Esophagus muscularis mucosa (tissue), 3 donors: ENCODE data around the gene APOL2.

ENCODE experiments used
- POLR2A ChIP-seq: fragments of 450-650 bp; IDR thresholded peaks from one replicate; pipeline ENCODE4 v1.6.1; 2017; ENCODE audit warnings: antibody characterized with exemption, moderate library complexity, mild to moderate bottlenecking, low read depth
- TF ChIP-seq, protein P1 (sequence below), 3 experiments: fragments of 200-600 bp in 2 of 3; fragments of 450-650 bp in 1 of 3; sonication (generic) in 2 of 3; IDR thresholded peaks; one replicate each; pipeline ENCODE4 v1.5.1; 2017 to 2019; ENCODE audit warnings: antibody characterized with exemption in 3 of 3, mild to moderate bottlenecking in 2 of 3, moderate library complexity in 1 of 3

DNA sequence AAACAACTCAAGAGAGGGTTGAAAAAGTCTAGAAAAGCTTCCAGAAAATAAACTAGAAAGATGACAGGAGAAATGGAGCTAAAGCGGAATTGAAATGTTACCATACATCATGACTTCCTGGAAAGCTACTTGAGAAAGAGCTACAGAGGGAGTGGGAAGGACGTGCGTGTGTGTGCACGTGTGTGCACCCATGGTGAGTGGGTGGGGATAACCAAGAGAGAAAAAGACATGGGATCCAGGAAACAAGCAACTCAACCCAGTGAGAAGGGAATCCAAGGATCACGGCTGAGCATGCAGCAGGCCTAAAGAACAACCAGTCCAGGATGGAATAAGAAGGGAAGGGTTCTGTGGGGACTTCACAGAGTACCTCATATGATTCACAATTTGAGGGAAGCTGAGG lies 35.2 kb upstream of the APOL2 start:
- TF ChIP-seq, protein P1, sequence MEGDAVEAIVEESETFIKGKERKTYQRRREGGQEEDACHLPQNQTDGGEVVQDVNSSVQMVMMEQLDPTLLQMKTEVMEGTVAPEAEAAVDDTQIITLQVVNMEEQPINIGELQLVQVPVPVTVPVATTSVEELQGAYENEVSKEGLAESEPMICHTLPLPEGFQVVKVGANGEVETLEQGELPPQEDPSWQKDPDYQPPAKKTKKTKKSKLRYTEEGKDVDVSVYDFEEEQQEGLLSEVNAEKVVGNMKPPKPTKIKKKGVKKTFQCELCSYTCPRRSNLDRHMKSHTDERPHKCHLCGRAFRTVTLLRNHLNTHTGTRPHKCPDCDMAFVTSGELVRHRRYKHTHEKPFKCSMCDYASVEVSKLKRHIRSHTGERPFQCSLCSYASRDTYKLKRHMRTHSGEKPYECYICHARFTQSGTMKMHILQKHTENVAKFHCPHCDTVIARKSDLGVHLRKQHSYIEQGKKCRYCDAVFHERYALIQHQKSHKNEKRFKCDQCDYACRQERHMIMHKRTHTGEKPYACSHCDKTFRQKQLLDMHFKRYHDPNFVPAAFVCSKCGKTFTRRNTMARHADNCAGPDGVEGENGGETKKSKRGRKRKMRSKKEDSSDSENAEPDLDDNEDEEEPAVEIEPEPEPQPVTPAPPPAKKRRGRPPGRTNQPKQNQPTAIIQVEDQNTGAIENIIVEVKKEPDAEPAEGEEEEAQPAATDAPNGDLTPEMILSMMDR (IDR thresholded peaks at IDR 0.05): no peak
- TF ChIP-seq POLR2A: no peak
